Measurements from ENCODE around the gene BRAF. TPM values are rescaled to one million over a fixed set of nuclear protein-coding genes. Genes with fewer than 3 reads are reported as not detected.
"Not testable (repeated sequence)": the region's sequence is repeated elsewhere in the genome, so short reads cannot be mapped to it uniquely, and the experiment has no call there.

The BRAF gene
- total RNA-seq: 16.9 TPM

- peak; percentile 91 for ATAC-seq
Measured at GRCh38 chr7:140924821-140925421, at the start of gene BRAF. TSS of gene BRAF (minus strand) at chr7:140924929. CDS start at chr7:140924703, 226 bp downstream.

GRCh38 chr7:140972876-140973829, 48.4 kb upstream of the BRAF start:
- ATAC-seq: no peak

GRCh38 chr7:140972344-140972743, 47.6 kb upstream of the BRAF start:
- ATAC-seq: no peak

GRCh38 chr7:140967438-140967837, 42.7 kb upstream of the BRAF start:
- ATAC-seq: no peak

GRCh38 chr7:140966561-140967233, 42.0 kb upstream of the BRAF start:
- ATAC-seq: no peak

GRCh38 chr7:140961117-140961516, 36.4 kb upstream of the BRAF start:
- no peak for ATAC-seq

GRCh38 chr7:140956997-140957396, 32.3 kb upstream of the BRAF start:
- ATAC-seq: not testable (repeated sequence)

GRCh38 chr7:140945940-140946339, 21.2 kb upstream of the BRAF start:
- ATAC-seq: no peak

GRCh38 chr7:140942242-140942641, 17.5 kb upstream of the BRAF start:
- ATAC-seq: not testable (repeated sequence)

- ATAC-seq: no peak
Measured at GRCh38 chr7:140940898-140941297, 16.2 kb upstream of the BRAF start.

- no peak for ATAC-seq
Measured at GRCh38 chr7:140937702-140938264, 13.1 kb upstream of the BRAF start.

GRCh38 chr7:140928491-140929309, 4.0 kb upstream of the BRAF start:
- ATAC-seq: no peak

GRCh38 chr7:140927945-140928344, 3.2 kb upstream of the BRAF start:
- not testable (repeated sequence) for ATAC-seq

- no peak for ATAC-seq
Measured at GRCh38 chr7:140927351-140927750, 2.6 kb upstream of the BRAF start.

GRCh38 chr7:140926021-140926817, 1.5 kb upstream of the BRAF start:
- ATAC-seq: no peak

- ATAC-seq: peak; percentile 84
Measured at GRCh38 chr7:140924019-140924820, 509 bp downstream of the BRAF start.

GRCh38 chr7:140923358-140924006, 1.2 kb downstream of the BRAF start:
- no peak for ATAC-seq

GRCh38 chr7:140922741-140923345, 1.9 kb downstream of the BRAF start:
- no peak for ATAC-seq

- ATAC-seq: no peak
Measured at GRCh38 chr7:140920745-140921144, 4.0 kb downstream of the BRAF start.

Measured in esophagus mucosa (tissue), 1 donor.